NCI-H146 treated with DMSO at 0.1 percent for 48 hours (cell line): ENCODE measurements around the gene SORCS3.

Experiments used
- DNase-seq: peaks from one replicate; lab custom pipeline; 2025; ENCODE audit not compliant: unreplicated experiment; lab: John Stamatoyannopoulos, UW

The SORCS3 gene

GRCh38 chr10:104773105-104773504 lies 132.0 kb downstream of the SORCS3 start:
- no peak for DNase-seq

- no peak for DNase-seq
These were observed 133.1 kb downstream of the SORCS3 start for GRCh38 chr10:104774234-104774633.

- DNase-seq = no peak
These were observed 136.2 kb downstream of the SORCS3 start for GRCh38 chr10:104777086-104777799.

GRCh38 chr10:104778371-104778770 lies 137.3 kb downstream of the SORCS3 start:
- no peak for DNase-seq

GRCh38 chr10:104779701-104780100 lies 138.6 kb downstream of the SORCS3 start:
- DNase-seq = no peak

- no peak for DNase-seq
These were observed 139.1 kb downstream of the SORCS3 start for GRCh38 chr10:104780165-104780564.

- no peak for DNase-seq
These were observed 140.0 kb downstream of the SORCS3 start for GRCh38 chr10:104780946-104781595.

GRCh38 chr10:104784452-104784851 lies 143.4 kb downstream of the SORCS3 start:
- no peak for DNase-seq

GRCh38 chr10:104791471-104791870 lies 150.4 kb downstream of the SORCS3 start:
- DNase-seq = no peak

- DNase-seq = no peak
These were observed 154.3 kb downstream of the SORCS3 start for GRCh38 chr10:104795411-104795810.

- no peak for DNase-seq
These were observed 155.7 kb downstream of the SORCS3 start for GRCh38 chr10:104796823-104797222.

- DNase-seq = no peak
These were observed 161.9 kb downstream of the SORCS3 start for GRCh38 chr10:104802941-104803340.

- DNase-seq = no peak
These were observed 163.8 kb downstream of the SORCS3 start for GRCh38 chr10:104804880-104805279.

- DNase-seq = no peak
These were observed 165.7 kb downstream of the SORCS3 start for GRCh38 chr10:104806801-104807200.

GRCh38 chr10:104807581-104808310 lies 166.7 kb downstream of the SORCS3 start:
- no peak for DNase-seq

- peak; percentile 73 for DNase-seq
These were observed 168.4 kb downstream of the SORCS3 start for GRCh38 chr10:104809288-104810090.

GRCh38 chr10:104811166-104811565 lies 170.1 kb downstream of the SORCS3 start:
- no peak for DNase-seq

- no peak for DNase-seq
These were observed 175.4 kb downstream of the SORCS3 start for GRCh38 chr10:104816501-104816900.

- no peak for DNase-seq
These were observed 178.6 kb downstream of the SORCS3 start for GRCh38 chr10:104819731-104820130.

GRCh38 chr10:104822088-104822487 lies 181.0 kb downstream of the SORCS3 start:
- no peak for DNase-seq

GRCh38 chr10:104824380-104825006 lies 183.4 kb downstream of the SORCS3 start:
- no peak for DNase-seq
